ENCODE measurements around the gene MX1.

MX1 gene

GRCh38 chr21:41494242-41494641 is 68.2 kb downstream of the MX1 start:
- CTCF ChIA-PET = interaction anchor here (0.6 to 1.0 kb wide), 2 partner anchors 34 to 821 kb away, joined by 3 read pairs; partner anchors contain the start of gene TFF3
- no peak overlapping the region for H3K27ac ChIP-seq
- DNase-seq (ENCODE audit: low spot score) = no peak
- POLR2A ChIA-PET (ENCODE audit: low non-redundant PET) = no interaction called here
- TF ChIP-seq CTCF (conservative IDR thresholded peaks at IDR 0.05; ENCODE audit: low read depth) = no peak

- H3K27ac ChIP-seq = no peak overlapping the region
- TF ChIP-seq CTCF (conservative IDR thresholded peaks at IDR 0.05; ENCODE audit: low read depth) = no peak
- ChIA-PET CTCF (no interaction called here), POLR2A (ENCODE audit: low non-redundant PET) (no interaction called here)
- DNase-seq (ENCODE audit: low spot score) = no peak
Measured at GRCh38 chr21:41497008-41497407, 71.0 kb downstream of the MX1 start.

GRCh38 chr21:41497788-41498187 is 71.7 kb downstream of the MX1 start:
- ChIA-PET POLR2A (ENCODE audit: low non-redundant PET) (no interaction called here), CTCF (no interaction called here)
- H3K27ac ChIP-seq = no peak overlapping the region
- no peak for DNase-seq (ENCODE audit: low spot score)
- no peak for TF ChIP-seq CTCF (conservative IDR thresholded peaks at IDR 0.05; ENCODE audit: low read depth)

- CTCF ChIA-PET = no interaction called here
- no peak for TF ChIP-seq CTCF (conservative IDR thresholded peaks at IDR 0.05; ENCODE audit: low read depth)
- H3K27ac ChIP-seq = no peak overlapping the region
- POLR2A ChIA-PET (ENCODE audit: low non-redundant PET) = no interaction called here
- no peak for DNase-seq (ENCODE audit: low spot score)
Measured at GRCh38 chr21:41499920-41500319, 73.9 kb downstream of the MX1 start.

- no peak for TF ChIP-seq CTCF (conservative IDR thresholded peaks at IDR 0.05; ENCODE audit: low read depth)
- no peak overlapping the region for H3K27ac ChIP-seq
- POLR2A ChIA-PET (ENCODE audit: low non-redundant PET) = no interaction called here
- CTCF ChIA-PET = no interaction called here
- no peak for DNase-seq (ENCODE audit: low spot score)
Measured at GRCh38 chr21:41500363-41500762, 74.3 kb downstream of the MX1 start.

- POLR2A ChIA-PET (ENCODE audit: low non-redundant PET) = no interaction called here
Measured at GRCh38 chr21:41500931-41501381, 74.9 kb downstream of the MX1 start.

More at GRCh38 chr21:41500931-41501381, 74.9 kb downstream of the MX1 start:
- no peak for DNase-seq (ENCODE audit: low spot score)
- no peak for TF ChIP-seq CTCF (conservative IDR thresholded peaks at IDR 0.05; ENCODE audit: low read depth)
- CTCF ChIA-PET = no interaction called here
- H3K27ac ChIP-seq = no peak overlapping the region

All from RWPE1 (cell line).